HG02943 (cell line): ENCODE results near the gene YWHAH.

Experiments
- ATAC-seq: cut with Tn5 transposase; IDR thresholded peaks from one replicate; pipeline ENCODE4 v1.9.1; 2021; ENCODE audit warnings: mild to moderate bottlenecking, low read depth, moderate library complexity; ENCODE audit not compliant: unreplicated experiment

Gene YWHAH

DNA sequence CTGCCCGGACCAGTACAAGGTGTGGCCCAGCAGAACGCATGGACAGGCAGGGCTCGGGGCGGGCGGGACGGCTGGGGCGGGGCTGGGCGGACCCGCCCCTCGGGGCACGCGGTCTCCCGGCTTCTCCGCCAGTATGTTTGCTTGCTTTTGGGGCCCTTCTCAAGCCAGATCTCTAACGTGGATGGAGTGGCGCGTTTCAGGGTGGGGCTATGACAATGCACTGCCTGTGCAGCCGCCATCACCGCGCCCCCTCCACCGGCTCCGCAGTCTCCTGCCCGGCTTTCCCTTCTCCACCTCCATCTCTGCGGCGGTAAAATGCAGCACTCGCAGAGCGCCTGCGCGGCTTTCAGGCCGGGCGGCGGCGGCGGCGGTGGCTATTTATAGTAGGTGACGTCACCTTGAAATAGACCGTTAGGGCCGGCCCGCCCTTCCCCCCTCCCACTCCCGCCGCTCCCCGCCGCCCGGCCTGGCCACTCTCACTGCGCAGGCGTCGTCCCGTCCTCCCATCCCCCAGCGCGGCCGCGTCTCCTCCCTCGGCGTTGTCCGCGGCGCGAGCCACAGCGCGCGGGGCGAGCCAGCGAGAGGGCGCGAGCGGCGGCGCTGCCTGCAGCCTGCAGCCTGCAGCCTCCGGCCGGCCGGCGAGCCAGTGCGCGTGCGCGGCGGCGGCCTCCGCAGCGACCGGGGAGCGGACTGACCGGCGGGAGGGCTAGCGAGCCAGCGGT lies at the start of gene YWHAH:
Gene YWHAH, plus strand, starts transcription at position 558 of the 722 bp plus-strand sequence. CDS start 199 bp downstream, outside the sequence.
- peak; percentile 71 for ATAC-seq

DNA sequence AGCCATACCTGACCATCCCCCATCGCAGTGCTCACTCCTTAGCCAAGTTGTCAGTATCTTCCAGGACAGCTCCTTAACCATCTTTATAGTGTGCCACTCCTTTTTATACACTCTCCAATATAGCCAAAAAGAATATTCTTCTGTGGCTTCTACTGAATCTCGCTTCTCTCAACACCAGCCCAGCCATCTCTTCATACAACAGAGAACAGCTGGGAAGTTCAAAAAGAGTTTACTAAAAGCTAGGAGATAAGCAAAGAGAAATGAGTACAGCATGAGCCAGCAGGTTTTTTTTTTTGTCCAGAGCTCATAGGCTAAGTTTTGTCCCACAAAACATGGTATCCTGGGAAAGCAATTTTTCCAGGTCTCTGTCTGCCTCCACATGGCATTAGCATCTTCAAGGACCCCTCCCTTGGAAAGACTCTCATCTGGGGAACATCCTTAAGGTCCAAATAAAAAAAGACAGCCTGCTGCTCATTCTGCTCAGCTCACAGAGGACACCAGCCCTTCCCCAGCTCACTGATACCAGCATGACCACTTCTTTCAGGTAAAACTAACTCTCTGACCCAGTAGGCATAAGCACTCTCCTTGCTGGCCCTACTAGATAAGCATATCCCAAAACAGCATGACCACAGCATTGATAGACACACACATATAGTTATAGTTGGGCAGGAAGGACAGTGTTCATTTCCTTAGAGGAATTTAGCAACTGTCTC lies 48.8 kb upstream of the YWHAH start:
- ATAC-seq = no peak

- ATAC-seq = no peak
These were observed 47.9 kb upstream of the YWHAH start for GRCh38 chr22:31896472-31896871.

- ATAC-seq = no peak
These were observed 46.2 kb upstream of the YWHAH start for GRCh38 chr22:31897842-31898805.

GRCh38 chr22:31898926-31899325 lies 45.4 kb upstream of the YWHAH start:
- ATAC-seq = no peak

GRCh38 chr22:31899669-31900068 lies 44.7 kb upstream of the YWHAH start:
- no peak for ATAC-seq

DNA sequence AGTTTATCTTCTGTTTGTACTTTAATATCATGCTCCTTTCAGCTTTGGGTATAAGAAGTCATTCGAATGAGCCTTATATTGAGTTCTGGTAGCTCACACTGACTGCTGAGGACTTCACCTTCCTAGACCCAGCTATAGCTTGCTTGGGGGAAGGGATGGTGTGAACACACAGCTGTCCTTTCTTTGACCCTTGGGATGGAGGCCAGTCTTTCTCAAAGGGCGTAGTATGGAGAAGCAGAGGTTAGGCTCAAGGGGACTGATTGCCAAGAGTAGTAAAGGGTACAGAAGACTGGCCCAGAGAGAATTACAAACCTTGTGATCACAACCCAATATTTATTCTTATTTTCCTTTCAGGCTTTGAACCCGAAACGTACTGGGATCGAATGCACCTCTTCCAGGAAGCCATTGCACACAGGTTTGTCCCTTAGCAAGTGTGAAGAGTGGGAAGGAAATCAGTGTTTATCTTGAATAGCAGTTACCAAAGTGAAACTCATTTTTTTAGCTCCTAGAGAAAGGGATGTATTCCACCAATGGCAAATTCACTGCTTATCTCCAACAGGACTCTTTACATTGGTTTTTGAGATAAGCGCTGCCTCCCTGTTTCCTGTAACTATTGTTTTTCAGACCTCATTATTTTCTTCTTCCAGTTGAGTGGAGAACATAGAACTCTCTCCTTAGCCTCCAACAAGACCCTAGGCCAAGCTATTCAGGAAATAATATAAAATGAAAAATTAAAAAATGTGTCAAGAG lies 42.8 kb upstream of the YWHAH start:
- no peak for ATAC-seq

DNA sequence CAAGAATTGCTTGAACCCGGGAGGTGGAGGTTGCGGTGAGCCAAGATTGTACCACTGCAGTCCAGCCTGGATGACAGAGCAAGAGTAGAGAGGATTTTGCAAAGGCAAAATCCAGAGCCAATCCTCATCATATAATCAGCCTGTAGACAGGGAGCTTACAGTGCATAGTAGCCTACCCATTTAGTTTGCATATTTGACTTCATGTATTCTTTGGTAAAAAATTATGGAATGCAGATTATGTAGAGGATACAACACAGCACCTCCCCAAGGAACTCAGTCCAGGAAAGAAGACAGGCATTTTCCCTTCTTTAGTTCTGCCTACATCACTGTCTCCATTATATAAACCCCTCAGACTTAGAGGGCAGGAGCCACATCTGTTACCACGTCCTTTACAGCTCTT lies 39.7 kb upstream of the YWHAH start:
- no peak for ATAC-seq

DNA sequence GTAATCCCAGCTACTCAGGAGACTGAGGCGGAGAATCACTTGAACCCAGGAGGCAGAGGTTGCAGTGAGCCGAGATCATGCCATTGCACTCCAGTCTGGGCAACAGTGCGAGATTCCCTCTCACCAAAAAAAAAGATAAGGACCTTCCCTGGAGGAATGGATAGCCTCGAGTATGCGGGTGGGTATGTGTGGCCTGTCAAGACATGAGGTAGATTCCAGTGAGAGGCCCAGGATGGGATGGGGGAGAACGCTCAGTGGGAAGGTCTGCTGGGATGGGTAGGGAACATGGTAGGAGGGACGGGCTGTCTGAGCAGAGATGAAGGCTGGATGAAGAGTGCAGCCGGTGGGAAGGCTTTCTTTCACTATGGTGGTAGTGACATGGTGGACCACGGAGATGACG lies 39.0 kb upstream of the YWHAH start:
- no peak for ATAC-seq

GRCh38 chr22:31906086-31906485 lies 38.2 kb upstream of the YWHAH start:
- ATAC-seq = no peak

DNA sequence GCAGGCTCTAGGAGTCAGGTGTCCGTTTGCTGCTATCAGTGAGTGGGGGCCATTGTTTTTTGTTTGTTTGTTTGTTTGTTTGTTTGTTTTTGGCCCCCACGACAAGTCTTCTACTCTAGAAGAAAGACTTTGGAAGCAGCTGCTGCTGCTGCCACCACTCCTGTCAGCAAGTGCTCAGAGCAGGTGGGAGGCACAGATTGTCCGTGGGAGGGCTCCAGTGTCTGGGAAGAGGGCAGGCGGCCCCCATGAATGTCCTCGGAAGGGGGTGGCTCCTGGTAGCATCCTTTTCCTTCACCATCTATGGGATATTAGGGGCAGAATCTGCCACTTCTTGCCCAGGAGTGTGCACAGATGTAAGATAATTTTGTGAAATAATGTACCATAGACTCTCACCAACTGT lies 37.8 kb upstream of the YWHAH start:
- ATAC-seq = no peak

GRCh38 chr22:31909977-31910376 lies 34.4 kb upstream of the YWHAH start:
- ATAC-seq = no peak

GRCh38 chr22:31911565-31912406 lies 32.5 kb upstream of the YWHAH start:
- ATAC-seq = no peak

DNA sequence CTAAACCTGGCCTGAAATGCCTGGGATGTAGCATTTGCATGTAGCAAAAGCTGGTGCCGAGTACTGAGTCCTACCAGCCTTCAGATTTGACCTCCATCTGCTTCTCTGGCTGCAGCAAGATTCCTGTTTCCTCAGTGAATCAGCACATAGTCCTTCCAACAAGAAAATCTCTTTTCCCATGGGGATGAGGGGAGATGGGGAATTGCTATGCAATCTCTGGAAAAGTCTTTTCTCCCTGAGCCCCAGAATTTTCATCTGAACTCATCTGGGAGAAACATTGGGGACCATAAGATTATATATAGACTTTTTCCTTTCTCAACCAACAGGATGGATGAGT lies 32.0 kb upstream of the YWHAH start:
- no peak for ATAC-seq

GRCh38 chr22:31915586-31915985 lies 28.7 kb upstream of the YWHAH start:
- ATAC-seq = no peak

GRCh38 chr22:31917227-31917921 lies 27.0 kb upstream of the YWHAH start:
- no peak for ATAC-seq

DNA sequence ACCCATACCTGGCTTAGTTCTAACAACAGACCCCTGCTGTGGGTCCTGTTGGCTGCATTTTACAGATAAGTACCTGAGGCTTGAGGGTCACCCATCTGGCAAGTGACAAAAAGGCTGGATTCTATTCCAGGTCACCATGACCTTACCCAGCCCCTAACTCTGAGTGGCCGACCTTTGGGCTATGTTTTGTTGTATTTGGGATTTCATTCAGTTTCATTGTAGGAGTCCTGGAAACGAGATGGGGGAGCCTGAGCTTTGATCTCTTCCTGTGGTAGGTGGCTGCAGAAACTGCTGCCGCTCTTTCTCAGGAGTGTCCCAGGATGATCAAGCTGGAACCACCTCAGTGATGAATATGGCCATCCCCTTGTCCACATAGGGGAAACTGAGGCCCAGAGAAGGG lies 24.6 kb upstream of the YWHAH start:
- no peak for ATAC-seq

GRCh38 chr22:31920306-31920705 lies 24.0 kb upstream of the YWHAH start:
- ATAC-seq = no peak

DNA sequence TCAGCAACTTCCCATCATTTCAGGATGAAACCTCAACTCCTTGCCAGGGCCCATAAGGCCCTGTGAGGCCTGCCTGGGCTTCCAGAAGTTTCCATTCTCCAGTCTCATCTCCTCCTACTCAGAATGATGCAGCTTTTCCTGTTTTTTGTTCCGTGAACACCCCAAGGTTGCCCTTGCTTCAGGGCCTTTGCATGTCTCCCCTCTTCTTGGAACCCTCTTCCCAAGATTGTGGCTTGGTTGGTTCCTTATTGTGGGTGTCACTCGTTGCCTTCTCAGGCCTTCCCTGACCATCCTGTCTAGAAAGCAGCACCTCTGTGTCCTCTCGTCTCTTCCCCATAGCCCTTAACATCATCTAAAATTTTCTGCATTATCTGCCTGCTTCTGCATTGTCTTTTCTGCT lies 23.2 kb upstream of the YWHAH start:
- ATAC-seq = no peak
